ENCODE data around the gene ZNF521.

The ZNF521 gene

DNA sequence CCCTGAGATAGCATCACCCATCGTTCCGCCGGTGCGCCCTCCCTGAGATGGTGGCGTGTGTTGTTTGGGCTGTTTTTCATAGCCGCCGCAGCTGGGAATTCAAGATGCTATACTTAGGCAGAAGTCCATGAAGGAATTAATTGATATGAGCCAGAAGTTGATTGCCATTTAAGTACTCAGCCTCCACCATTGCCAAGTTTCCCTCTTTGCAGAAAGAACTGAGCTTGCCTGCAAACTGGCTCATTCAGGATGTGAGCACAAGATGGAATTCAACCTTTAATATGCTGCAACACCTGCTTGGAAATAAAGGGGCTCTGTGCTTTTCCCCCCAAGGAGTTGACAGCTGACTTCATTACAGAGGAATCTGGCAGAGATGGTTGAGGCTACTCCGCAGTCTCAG lies 295.5 kb downstream of the ZNF521 start:
- Histone ChIP-seq H3K36me3 (ENCODE audit: control insufficient read depth, insufficient read depth, low read length) (no peaks in the 10 kb centered on the region), H3K4me1 (ENCODE audit: control insufficient read depth, insufficient read depth, low read length, poor library complexity, severe bottlenecking) (no peaks in the 10 kb centered on the region)
- DNase-seq = no peak

DNA sequence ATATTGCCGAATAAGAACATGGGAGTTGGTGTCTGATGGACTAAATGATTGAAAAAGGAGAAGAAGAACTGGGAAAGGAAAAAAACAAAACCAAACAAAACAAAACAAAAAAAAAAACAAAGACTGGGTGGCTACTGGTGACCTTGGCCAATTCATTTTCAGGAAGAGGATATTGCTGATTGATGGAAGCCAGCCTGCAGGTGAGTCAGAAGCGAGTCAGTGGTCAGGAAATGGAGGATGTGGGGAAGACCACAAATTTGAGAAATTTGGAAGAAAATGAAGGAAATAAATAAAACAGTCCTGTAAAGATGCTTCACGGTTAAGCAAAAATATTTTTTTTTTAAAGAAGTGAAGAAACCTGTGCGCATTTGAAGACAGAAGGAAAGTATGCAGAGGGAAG lies 296.9 kb downstream of the ZNF521 start:
- Histone ChIP-seq H3K4me3 (ENCODE audit: insufficient read depth, low read depth, low read length, poor library complexity, severe bottlenecking) (no peak overlapping the region), H3K27me3 (replicated peaks; ENCODE audit: control insufficient read depth, insufficient read depth, low read length, poor library complexity, severe bottlenecking) (no peaks in the 10 kb centered on the region), H3K9me3 (ENCODE audit: control insufficient read depth, low read length) (no peaks in the 10 kb centered on the region), H3K36me3 (ENCODE audit: control insufficient read depth, insufficient read depth, low read length) (no peaks in the 10 kb centered on the region), H3K4me1 (ENCODE audit: control insufficient read depth, insufficient read depth, low read length, poor library complexity, severe bottlenecking) (no peaks in the 10 kb centered on the region), H3K27ac (ENCODE audit: insufficient read depth, low read length, poor library complexity, severe bottlenecking) (no peak overlapping the region)
- no peak for DNase-seq

More for the DNA sequence above, 295.5 kb downstream of the ZNF521 start:
- H3K4me3 ChIP-seq (ENCODE audit: insufficient read depth, low read depth, low read length, poor library complexity, severe bottlenecking) = no peak overlapping the region
- H3K9me3 ChIP-seq (ENCODE audit: control insufficient read depth, low read length) = no peaks in the 10 kb centered on the region
- no peaks in the 10 kb centered on the region for H3K27me3 ChIP-seq (replicated peaks; ENCODE audit: control insufficient read depth, insufficient read depth, low read length, poor library complexity, severe bottlenecking)
- no peak overlapping the region for H3K27ac ChIP-seq (ENCODE audit: insufficient read depth, low read length, poor library complexity, severe bottlenecking)

DNA sequence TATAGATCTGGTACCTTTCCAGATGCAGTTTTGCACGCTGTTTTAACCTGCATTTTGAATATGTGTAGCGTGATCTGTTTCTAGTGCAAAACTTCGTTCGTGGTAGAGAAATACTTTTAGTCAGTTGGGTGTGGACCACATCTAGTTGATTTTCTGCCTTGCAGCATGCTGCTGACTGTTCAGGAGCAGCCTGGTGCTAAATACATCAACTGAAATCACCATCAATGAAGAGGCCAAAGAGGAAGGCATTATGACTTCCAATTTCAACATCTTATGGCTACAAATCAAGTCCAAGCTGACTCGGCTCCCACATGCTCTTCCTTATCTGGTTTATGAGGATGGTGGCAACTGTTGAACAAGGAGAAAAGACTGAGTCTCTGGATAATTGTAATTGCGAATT lies 298.5 kb downstream of the ZNF521 start:
- Histone ChIP-seq H3K27ac (ENCODE audit: insufficient read depth, low read length, poor library complexity, severe bottlenecking) (no peak overlapping the region), H3K4me1 (ENCODE audit: control insufficient read depth, insufficient read depth, low read length, poor library complexity, severe bottlenecking) (no peaks in the 10 kb centered on the region), H3K9me3 (ENCODE audit: control insufficient read depth, low read length) (no peaks in the 10 kb centered on the region), H3K27me3 (replicated peaks; ENCODE audit: control insufficient read depth, insufficient read depth, low read length, poor library complexity, severe bottlenecking) (no peaks in the 10 kb centered on the region), H3K36me3 (ENCODE audit: control insufficient read depth, insufficient read depth, low read length) (no peaks in the 10 kb centered on the region), H3K4me3 (ENCODE audit: insufficient read depth, low read depth, low read length, poor library complexity, severe bottlenecking) (no peak overlapping the region)
- no peak for DNase-seq

DNA sequence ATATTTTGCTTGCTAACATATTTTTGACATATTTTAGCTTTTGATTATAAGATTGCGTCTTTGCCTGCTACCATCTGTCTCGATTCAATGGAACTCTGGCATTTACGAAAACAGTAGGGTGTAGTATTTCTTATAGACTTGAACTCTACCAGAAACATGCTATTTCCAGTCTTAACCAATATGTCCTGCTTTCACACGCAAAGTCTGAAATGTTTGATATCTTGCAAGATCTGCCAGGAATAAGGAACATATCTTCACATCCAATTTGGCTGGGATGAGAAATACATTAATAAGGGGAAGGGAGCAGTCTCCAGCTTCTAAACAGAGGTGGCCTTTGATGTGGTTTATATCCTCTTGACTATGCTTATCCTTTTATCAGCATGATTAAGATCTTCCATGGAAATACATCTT lies 299.4 kb downstream of the ZNF521 start:
- H3K4me1 ChIP-seq (ENCODE audit: control insufficient read depth, insufficient read depth, low read length, poor library complexity, severe bottlenecking) = no peaks in the 10 kb centered on the region
- no peaks in the 10 kb centered on the region for H3K9me3 ChIP-seq (ENCODE audit: control insufficient read depth, low read length)
- no peak overlapping the region for H3K27ac ChIP-seq (ENCODE audit: insufficient read depth, low read length, poor library complexity, severe bottlenecking)
- no peak for DNase-seq
- H3K4me3 ChIP-seq (ENCODE audit: insufficient read depth, low read depth, low read length, poor library complexity, severe bottlenecking) = no peak overlapping the region
- H3K36me3 ChIP-seq (ENCODE audit: control insufficient read depth, insufficient read depth, low read length) = no peaks in the 10 kb centered on the region
- no peaks in the 10 kb centered on the region for H3K27me3 ChIP-seq (replicated peaks; ENCODE audit: control insufficient read depth, insufficient read depth, low read length, poor library complexity, severe bottlenecking)

DNA sequence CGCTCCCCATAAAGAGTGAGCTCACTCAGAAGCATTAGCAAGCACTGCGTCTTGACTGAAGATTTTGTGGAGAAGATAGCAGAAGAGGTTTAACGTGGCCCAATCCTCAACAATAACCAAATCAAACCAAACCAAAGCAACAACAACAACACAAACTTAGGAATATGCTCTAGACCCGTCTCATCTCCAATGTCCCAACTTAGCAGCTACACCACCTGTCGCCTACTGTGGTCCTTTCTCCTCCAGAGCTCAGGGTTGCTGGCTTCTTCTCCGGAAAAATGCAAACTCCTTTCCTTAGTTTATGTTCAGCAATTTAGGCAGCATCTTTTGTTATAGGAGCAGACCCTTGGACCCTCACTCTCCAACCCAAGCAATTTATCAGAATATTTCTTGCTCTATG lies 301.4 kb downstream of the ZNF521 start:
- no peak overlapping the region for H3K27ac ChIP-seq (ENCODE audit: insufficient read depth, low read length, poor library complexity, severe bottlenecking)
- H3K27me3 ChIP-seq (replicated peaks; ENCODE audit: control insufficient read depth, insufficient read depth, low read length, poor library complexity, severe bottlenecking) = no peaks in the 10 kb centered on the region
- H3K4me3 ChIP-seq (ENCODE audit: insufficient read depth, low read depth, low read length, poor library complexity, severe bottlenecking) = no peak overlapping the region
- H3K9me3 ChIP-seq (ENCODE audit: control insufficient read depth, low read length) = no peaks in the 10 kb centered on the region
- no peaks in the 10 kb centered on the region for H3K36me3 ChIP-seq (ENCODE audit: control insufficient read depth, insufficient read depth, low read length)
- no peaks in the 10 kb centered on the region for H3K4me1 ChIP-seq (ENCODE audit: control insufficient read depth, insufficient read depth, low read length, poor library complexity, severe bottlenecking)
- DNase-seq = no peak

DNA sequence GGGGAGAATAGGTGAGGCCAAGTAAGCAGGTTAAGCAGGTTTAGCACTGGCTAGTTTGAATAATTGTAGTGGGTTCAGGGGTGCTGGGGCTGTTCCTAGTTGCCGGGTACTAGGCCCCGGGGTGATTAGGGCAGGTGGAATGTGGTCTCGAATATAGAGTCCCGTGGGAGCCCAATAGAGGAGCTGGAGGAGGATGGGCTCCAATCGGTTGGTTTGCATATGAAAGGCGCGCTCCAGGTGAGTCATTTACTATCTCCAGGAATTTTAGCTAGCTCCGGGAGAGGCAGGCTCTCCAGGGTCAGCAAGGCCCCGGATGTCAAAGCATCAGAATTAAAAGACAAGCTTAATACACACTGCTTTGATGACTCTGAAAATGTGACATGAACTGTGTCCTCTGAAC lies 304.0 kb downstream of the ZNF521 start:
- H3K27me3 ChIP-seq (replicated peaks; ENCODE audit: control insufficient read depth, insufficient read depth, low read length, poor library complexity, severe bottlenecking) = no peaks in the 10 kb centered on the region
- H3K9me3 ChIP-seq (ENCODE audit: control insufficient read depth, low read length) = no peaks in the 10 kb centered on the region
- no peaks in the 10 kb centered on the region for H3K4me1 ChIP-seq (ENCODE audit: control insufficient read depth, insufficient read depth, low read length, poor library complexity, severe bottlenecking)
- no peak overlapping the region for H3K4me3 ChIP-seq (ENCODE audit: insufficient read depth, low read depth, low read length, poor library complexity, severe bottlenecking)
- no peaks in the 10 kb centered on the region for H3K36me3 ChIP-seq (ENCODE audit: control insufficient read depth, insufficient read depth, low read length)
- DNase-seq = no peak
- H3K27ac ChIP-seq (ENCODE audit: insufficient read depth, low read length, poor library complexity, severe bottlenecking) = no peak overlapping the region

DNA sequence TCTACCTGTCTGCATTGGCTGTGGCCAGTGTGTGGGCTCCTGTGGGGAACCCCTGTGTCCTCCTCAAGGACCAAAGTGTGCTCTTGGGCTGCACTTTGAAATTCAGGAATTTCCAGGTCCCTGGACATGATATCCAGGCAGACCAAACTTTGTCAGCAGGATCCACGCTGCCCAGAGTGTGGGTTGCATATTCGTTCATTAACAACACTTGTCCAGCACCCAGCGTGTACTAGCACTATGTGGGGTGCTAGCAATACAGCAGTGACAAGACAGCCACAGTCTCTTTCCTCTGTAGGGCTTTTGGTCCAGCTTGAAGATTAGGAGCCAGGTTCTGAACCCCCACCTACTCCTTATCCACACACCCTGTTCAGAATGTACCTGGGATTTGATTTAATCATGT lies 304.5 kb downstream of the ZNF521 start:
- no peak overlapping the region for H3K27ac ChIP-seq (ENCODE audit: insufficient read depth, low read length, poor library complexity, severe bottlenecking)
- no peaks in the 10 kb centered on the region for H3K9me3 ChIP-seq (ENCODE audit: control insufficient read depth, low read length)
- H3K27me3 ChIP-seq (replicated peaks; ENCODE audit: control insufficient read depth, insufficient read depth, low read length, poor library complexity, severe bottlenecking) = no peaks in the 10 kb centered on the region
- no peak overlapping the region for H3K4me3 ChIP-seq (ENCODE audit: insufficient read depth, low read depth, low read length, poor library complexity, severe bottlenecking)
- H3K4me1 ChIP-seq (ENCODE audit: control insufficient read depth, insufficient read depth, low read length, poor library complexity, severe bottlenecking) = no peaks in the 10 kb centered on the region
- no peaks in the 10 kb centered on the region for H3K36me3 ChIP-seq (ENCODE audit: control insufficient read depth, insufficient read depth, low read length)
- no peak for DNase-seq

DNA sequence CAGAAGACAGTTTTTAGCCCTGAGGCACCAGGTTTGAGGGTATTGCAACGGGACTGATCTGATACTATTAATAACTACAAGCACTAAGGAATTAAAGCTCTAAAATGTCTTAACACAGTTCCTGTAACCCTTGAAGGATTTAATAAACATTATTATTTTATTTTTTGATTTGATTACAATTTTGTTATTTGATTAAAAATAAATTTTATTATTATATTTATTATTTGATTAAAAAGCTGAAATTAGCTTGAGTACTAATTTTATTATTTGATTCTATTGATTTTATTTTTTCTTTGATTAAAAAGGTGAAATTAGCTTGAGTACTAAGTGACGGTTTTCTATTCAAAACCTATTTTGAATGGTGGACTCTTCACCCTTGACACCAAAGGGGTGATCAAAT lies 307.3 kb downstream of the ZNF521 start:
- DNase-seq = no peak
- H3K4me1 ChIP-seq (ENCODE audit: control insufficient read depth, insufficient read depth, low read length, poor library complexity, severe bottlenecking) = no peaks in the 10 kb centered on the region
- H3K9me3 ChIP-seq (ENCODE audit: control insufficient read depth, low read length) = no peaks in the 10 kb centered on the region
- no peak overlapping the region for H3K27ac ChIP-seq (ENCODE audit: insufficient read depth, low read length, poor library complexity, severe bottlenecking)
- H3K27me3 ChIP-seq (replicated peaks; ENCODE audit: control insufficient read depth, insufficient read depth, low read length, poor library complexity, severe bottlenecking) = no peaks in the 10 kb centered on the region
- H3K36me3 ChIP-seq (ENCODE audit: control insufficient read depth, insufficient read depth, low read length) = no peaks in the 10 kb centered on the region
- H3K4me3 ChIP-seq (ENCODE audit: insufficient read depth, low read depth, low read length, poor library complexity, severe bottlenecking) = no peak overlapping the region

DNA sequence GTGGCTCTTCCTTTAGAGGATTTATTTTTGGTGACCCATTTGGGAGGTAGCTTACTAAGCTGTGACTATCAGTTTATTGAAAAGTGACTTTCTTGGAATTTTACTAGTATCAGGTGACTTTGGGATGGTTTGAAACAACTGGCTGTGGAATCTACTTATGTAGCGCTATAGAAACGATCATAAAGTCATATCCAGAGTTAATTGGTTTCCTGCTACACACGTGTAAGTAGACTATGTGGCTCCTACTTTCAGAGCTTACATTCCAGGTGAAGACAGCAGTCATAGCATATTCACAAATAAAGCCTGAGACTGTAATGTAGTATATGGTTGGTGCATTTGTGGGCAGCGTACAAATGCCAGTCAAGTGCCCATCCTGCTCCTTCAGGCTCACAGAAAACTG lies 308.9 kb downstream of the ZNF521 start:
- H3K27ac ChIP-seq (ENCODE audit: insufficient read depth, low read length, poor library complexity, severe bottlenecking) = no peak overlapping the region
- H3K9me3 ChIP-seq (ENCODE audit: control insufficient read depth, low read length) = no peaks in the 10 kb centered on the region
- H3K4me1 ChIP-seq (ENCODE audit: control insufficient read depth, insufficient read depth, low read length, poor library complexity, severe bottlenecking) = no peaks in the 10 kb centered on the region
- no peaks in the 10 kb centered on the region for H3K27me3 ChIP-seq (replicated peaks; ENCODE audit: control insufficient read depth, insufficient read depth, low read length, poor library complexity, severe bottlenecking)
- H3K4me3 ChIP-seq (ENCODE audit: insufficient read depth, low read depth, low read length, poor library complexity, severe bottlenecking) = no peak overlapping the region
- no peak for DNase-seq
- no peaks in the 10 kb centered on the region for H3K36me3 ChIP-seq (ENCODE audit: control insufficient read depth, insufficient read depth, low read length)

DNA sequence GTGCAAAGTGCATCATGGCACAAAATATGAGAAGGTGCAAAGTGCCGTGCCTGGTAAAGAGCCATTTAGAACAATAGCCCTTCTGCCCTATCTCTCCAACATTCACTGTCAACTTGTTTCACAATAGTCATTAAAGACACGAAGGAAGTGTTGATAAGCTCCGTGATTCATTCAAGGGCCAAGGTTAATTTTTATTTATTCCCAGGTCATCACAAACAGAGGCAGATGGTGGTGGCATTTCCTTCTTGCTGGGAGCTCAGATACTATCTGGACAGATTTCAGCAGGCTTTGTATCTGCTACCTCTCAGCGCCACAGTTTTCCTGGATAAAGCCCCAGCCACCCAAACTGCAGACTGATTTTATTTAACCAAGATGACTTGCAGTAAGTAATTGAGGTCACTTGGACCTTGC lies 309.3 kb downstream of the ZNF521 start:
- Histone ChIP-seq H3K4me3 (ENCODE audit: insufficient read depth, low read depth, low read length, poor library complexity, severe bottlenecking) (no peak overlapping the region), H3K4me1 (ENCODE audit: control insufficient read depth, insufficient read depth, low read length, poor library complexity, severe bottlenecking) (no peaks in the 10 kb centered on the region), H3K36me3 (ENCODE audit: control insufficient read depth, insufficient read depth, low read length) (no peaks in the 10 kb centered on the region), H3K9me3 (ENCODE audit: control insufficient read depth, low read length) (no peaks in the 10 kb centered on the region), H3K27ac (ENCODE audit: insufficient read depth, low read length, poor library complexity, severe bottlenecking) (no peak overlapping the region), H3K27me3 (replicated peaks; ENCODE audit: control insufficient read depth, insufficient read depth, low read length, poor library complexity, severe bottlenecking) (no peaks in the 10 kb centered on the region)
- no peak for DNase-seq

DNA sequence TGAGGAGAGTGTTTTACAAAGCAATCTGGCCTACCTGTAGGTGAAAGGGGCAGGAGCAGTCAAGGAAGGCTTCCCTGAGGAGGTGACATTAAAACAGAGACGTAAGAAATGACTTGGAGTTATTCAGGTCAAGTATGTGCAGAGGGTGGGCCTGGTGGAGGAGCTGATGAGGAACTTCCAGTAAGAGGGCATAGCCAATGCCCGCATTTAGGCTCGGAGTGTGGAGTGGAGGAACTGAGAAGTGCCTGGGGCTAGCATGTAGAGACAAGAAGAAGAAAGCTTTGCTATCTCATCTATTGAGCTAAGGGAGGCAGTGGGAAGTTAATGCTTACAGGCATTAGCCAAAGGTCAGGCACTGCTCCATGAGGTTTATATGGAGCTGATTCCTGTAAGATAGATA lies 312.2 kb downstream of the ZNF521 start:
- no peaks in the 10 kb centered on the region for H3K36me3 ChIP-seq (ENCODE audit: control insufficient read depth, insufficient read depth, low read length)
- H3K9me3 ChIP-seq (ENCODE audit: control insufficient read depth, low read length) = no peaks in the 10 kb centered on the region
- H3K27ac ChIP-seq (ENCODE audit: insufficient read depth, low read length, poor library complexity, severe bottlenecking) = no peak overlapping the region
- no peaks in the 10 kb centered on the region for H3K4me1 ChIP-seq (ENCODE audit: control insufficient read depth, insufficient read depth, low read length, poor library complexity, severe bottlenecking)
- no peak for DNase-seq
- no peaks in the 10 kb centered on the region for H3K27me3 ChIP-seq (replicated peaks; ENCODE audit: control insufficient read depth, insufficient read depth, low read length, poor library complexity, severe bottlenecking)
- H3K4me3 ChIP-seq (ENCODE audit: insufficient read depth, low read depth, low read length, poor library complexity, severe bottlenecking) = no peak overlapping the region

Measured in effector memory CD4-positive, alpha-beta T cell (primary cell).